GM12865 (cell line): Measurements from ENCODE around the gene GAB3.
A peak's percentile ranks its signal among the peaks of the same experiment; 100 is the strongest.

Experiments used
- DNase-seq: peaks from one replicate; pipeline ENCODE4 v3.0.0; 2010; ENCODE audit warnings: low read depth
- H3K4me3 ChIP-seq: 2 replicates; pipeline ENCODE4 v1.5.1; 2011; ENCODE audit warnings: mild to moderate bottlenecking, low read depth, low read length, control low read depth
- TF ChIP-seq, protein P1 (sequence below): IDR thresholded peaks from 2 replicates; pipeline ENCODE4 v1.5.1; 2011; ENCODE audit warnings: low read length, control low read depth, low read depth, inconsistent platforms; ENCODE audit not compliant: insufficient read depth; ENCODE audit errors: missing control alignments

Gene GAB3

DNA sequence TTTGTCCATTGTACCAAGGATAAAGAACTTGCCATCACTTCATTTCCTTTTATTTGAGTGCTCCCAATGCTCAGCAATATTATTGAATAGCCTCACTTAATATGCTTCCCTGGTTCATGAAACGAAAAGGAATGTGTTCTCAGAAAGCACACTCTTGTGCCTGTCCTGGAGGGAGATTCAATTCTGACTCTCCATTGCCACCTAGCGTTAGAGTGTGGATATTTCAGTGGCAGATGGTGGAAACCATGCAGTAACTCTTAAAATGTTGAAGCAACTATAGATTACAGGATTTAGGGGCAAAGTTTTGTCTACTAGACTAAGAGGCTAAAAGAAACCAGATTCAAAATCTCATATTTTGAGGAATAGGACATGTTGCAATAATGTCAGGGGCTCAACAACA is 36.0 kb downstream of the GAB3 start:
- TF ChIP-seq, protein P1, sequence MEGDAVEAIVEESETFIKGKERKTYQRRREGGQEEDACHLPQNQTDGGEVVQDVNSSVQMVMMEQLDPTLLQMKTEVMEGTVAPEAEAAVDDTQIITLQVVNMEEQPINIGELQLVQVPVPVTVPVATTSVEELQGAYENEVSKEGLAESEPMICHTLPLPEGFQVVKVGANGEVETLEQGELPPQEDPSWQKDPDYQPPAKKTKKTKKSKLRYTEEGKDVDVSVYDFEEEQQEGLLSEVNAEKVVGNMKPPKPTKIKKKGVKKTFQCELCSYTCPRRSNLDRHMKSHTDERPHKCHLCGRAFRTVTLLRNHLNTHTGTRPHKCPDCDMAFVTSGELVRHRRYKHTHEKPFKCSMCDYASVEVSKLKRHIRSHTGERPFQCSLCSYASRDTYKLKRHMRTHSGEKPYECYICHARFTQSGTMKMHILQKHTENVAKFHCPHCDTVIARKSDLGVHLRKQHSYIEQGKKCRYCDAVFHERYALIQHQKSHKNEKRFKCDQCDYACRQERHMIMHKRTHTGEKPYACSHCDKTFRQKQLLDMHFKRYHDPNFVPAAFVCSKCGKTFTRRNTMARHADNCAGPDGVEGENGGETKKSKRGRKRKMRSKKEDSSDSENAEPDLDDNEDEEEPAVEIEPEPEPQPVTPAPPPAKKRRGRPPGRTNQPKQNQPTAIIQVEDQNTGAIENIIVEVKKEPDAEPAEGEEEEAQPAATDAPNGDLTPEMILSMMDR: peak; percentile 61
- H3K4me3 ChIP-seq: no peak overlapping the region
- DNase-seq: peak; percentile 62

DNA sequence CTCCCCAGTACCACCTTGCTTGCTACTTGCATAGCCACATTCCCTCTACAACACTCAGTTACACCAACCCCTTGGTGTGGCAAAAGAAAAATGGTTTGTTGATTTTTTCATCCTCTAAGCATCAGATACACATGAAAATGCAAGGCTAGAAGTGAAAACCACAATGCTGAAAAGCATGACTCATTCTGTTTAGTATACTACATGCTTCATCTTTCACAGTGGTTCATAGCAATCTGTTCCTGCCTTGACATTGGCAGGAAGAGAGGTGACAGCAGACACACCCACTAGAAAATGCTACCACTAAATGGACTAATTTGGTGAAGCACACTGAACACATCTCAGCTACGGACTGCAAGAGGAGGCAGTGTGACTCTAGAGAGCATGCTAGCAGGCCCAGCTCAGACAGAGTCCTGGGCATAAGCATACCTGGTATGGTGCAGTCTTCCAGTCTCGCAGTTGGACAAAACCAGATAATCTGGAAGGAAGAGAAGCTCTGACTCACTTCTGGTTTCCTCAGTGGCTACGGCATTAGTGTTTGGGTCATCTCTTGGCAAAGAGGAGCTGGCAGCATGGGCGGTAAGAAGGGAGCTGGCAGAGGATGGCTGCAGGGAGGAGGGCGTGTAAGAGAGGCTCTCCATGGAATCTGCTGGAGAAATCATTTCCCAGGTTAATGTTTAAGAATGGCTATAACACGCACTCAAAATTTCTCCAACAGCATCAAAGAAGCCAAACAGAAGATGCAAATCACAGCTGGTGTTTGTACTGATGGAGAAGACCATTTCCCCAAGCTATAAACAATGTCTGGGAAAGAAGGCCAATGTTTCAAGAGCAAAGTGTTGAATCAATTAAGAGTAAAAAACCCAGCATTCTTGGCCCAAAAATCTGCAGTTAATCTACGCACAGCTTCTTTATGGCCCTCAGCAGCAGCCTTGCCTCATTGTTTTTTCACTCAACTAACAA is 37.8 kb downstream of the GAB3 start:
- peak; percentile 85 for DNase-seq
- no peak overlapping the region for H3K4me3 ChIP-seq
- TF ChIP-seq, protein P1: no peak

- TF ChIP-seq, protein P1: no peak
- no peak for DNase-seq
- H3K4me3 ChIP-seq: no peak overlapping the region
Observed at GRCh38 chrX:154711264-154711663, 39.6 kb downstream of the GAB3 start.

- H3K4me3 ChIP-seq: no peak overlapping the region
- TF ChIP-seq, protein P1: peak; percentile 3
- DNase-seq: no peak
Observed at GRCh38 chrX:154710309-154710708, 40.6 kb downstream of the GAB3 start.

GRCh38 chrX:154698630-154699248 is 52.1 kb downstream of the GAB3 start:
- DNase-seq: no peak
- no peak overlapping the region for H3K4me3 ChIP-seq
- TF ChIP-seq, protein P1: no peak

- no peak overlapping the region for H3K4me3 ChIP-seq
- DNase-seq: no peak
- TF ChIP-seq, protein P1: no peak
Observed at GRCh38 chrX:154696676-154697045, 54.2 kb downstream of the GAB3 start.
